Stimulated activated CD8-positive, alpha-beta memory T cell treated with anti-CD3 and anti-CD28 coated beads, Interleukin-7, amount 100 ng/mL, for 24 hours (primary cell): ENCODE measurements around the gene AGBL4.

Experiments used
- DNase-seq: peaks from one replicate; pipeline ENCODE4 v3.0.0-alpha.2; 2020; ENCODE audit warnings: low read depth

AGBL4 gene

GRCh38 chr1:49694251-49694827, 329.4 kb downstream of the AGBL4 start:
- DNase-seq, result no peak

DNA sequence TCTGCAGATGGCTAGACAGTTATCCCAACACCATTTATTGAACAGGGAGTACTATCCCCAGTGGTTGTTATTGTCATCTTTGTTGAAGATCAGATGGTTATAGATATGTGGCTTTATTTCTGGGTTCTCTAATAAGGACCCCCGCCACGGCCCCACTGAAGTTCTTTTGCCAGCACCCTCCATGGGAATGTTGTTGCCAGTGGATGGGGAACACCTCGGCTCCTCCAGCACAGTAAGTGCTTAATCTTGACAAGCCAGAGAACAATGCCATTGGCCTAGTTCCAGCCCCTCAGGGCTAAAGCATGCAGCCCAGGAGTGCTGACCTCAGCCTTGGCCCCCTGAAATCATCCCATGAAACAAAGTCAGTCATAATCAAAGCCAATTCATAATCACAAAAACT, 337.6 kb downstream of the AGBL4 start:
- no peak for DNase-seq

DNA sequence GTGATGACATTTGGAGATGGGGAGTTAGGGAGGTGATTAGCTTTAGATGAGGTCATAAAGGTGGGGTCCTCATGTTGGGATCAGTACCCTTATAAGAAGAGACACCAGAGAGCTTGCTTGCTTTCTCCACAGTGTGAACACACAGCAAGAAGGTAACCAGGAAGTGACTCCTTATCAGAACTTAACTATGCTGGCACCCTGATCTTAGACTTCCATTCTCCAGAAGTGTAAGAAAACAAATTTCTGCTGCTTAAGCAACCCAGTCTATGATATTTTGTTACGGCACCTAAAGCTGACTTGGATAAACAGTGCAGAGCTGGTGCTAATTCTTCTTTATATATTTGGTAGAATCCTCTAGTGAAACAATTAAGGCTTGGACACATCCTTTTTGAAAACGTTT, 346.0 kb downstream of the AGBL4 start:
- no peak for DNase-seq

DNA sequence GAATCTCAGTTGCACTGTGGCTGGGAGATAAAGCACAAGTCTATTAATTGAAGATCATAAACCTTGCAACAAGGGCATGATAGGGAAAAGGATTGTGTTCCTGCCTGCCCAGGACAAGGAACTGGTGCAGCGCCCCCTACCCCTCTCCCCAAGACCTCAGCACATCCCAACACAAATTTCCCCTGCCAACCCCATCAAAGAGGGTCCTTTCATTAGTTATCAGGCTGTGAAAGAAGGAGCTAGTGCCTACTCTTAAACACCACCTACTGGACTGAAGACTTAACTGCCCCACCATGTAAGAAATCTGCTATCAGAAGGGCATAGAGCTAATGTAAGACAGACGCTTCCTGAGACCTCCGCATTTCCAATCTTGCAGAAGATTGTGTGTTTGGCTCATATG, 372.6 kb downstream of the AGBL4 start:
- DNase-seq, result no peak

- no peak for DNase-seq
Measured at GRCh38 chr1:49630156-49630555, 393.6 kb downstream of the AGBL4 start.

GRCh38 chr1:49627781-49628180, 396.0 kb downstream of the AGBL4 start:
- DNase-seq, result no peak

DNA sequence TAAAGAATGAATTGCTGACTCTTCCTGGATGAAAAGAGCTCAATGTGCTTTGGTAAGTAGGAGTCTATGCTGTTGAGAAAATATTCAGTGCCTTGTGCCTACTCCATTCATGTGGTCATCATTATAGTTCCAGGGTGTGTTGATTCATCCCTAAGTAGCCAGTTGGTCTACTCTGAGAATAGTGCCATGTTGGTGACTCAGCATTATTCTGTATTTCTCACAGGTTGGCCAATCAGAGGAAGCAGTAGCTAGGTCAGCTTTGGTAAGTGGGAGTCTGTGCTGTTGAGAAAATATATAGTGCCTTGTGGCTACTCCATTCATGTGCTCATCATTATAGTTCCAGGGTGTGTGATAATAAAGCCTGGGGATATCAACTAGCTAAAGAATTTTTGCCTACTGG, 397.3 kb downstream of the AGBL4 start:
- DNase-seq, result no peak

- DNase-seq, result no peak
Measured at GRCh38 chr1:49622877-49623276, 400.9 kb downstream of the AGBL4 start.

DNA sequence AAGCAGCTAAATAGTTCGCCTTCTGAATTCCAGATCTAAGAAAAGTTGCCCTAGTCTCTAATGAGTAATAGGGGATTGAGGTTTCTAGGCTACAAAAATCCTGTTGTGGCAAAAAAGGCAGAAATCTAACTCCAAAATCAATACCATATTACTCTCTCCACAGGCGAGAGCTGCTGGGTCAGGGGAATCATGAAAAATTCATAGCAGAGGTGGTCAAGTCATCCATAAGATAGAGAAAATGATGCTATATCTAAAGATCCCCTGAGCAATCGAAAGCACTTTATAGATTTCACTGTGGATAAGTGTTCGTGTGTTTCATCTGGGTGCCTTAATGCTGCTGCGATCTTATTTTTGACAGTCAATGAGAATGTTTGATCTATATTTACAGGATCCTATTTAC, 417.7 kb downstream of the AGBL4 start:
- DNase-seq, result no peak

GRCh38 chr1:49597436-49597835, 426.3 kb downstream of the AGBL4 start:
- no peak for DNase-seq

DNA sequence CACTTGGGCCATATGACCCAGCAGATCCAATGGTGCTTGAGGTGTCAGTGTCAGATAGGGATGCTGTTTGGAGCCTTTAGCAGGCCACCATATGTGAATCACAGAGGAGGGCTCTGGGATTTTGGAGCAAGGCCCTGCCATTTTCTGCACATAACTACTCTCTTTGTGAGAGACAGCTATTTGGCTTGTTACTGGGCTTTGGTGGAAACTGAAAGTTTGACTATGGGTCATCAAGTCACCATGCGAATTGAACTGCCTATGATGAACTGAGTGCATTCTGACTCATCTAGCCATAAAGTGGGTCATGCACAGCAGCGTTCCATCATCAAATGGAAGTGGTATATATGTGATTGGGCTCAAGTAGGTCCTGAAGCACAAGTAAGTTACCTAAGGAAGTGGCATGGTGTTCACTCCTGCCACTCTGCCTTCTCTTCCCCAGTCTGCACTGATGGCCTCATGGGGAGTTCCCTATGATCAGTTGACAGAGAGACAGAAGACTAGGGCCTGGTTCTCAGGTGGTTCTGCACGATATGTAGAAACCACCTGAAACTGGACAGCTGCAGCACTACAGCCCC, 447.3 kb downstream of the AGBL4 start:
- no peak for DNase-seq

DNA sequence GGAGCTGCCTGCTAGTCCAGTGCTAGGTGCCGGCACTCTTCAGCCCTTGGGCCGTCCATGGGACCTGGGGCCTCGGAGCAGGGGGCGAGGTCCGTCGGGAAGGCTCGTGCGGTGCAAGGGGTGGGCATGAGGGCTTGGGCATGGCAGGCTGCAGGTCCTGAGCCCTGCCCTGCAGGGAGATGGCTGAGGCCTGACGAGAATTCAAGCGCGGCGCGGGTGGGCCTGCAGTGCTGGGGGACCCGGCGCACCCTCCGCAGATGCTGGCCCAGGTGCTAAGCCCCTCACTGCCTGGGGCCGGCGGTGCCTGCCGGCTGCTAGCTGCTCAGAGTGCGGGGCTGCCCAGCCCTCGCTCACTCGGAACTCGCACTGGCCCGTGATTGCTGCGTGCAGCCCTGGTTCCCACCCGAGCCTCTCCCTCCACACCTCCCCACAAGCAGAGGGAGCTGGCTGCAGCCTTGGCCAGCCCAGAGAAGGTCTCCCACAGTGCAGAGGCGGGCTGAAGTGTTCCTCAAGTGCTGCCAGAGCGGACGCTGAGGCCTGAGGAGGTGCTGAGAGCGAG, 467.0 kb downstream of the AGBL4 start:
- no peak for DNase-seq

DNA sequence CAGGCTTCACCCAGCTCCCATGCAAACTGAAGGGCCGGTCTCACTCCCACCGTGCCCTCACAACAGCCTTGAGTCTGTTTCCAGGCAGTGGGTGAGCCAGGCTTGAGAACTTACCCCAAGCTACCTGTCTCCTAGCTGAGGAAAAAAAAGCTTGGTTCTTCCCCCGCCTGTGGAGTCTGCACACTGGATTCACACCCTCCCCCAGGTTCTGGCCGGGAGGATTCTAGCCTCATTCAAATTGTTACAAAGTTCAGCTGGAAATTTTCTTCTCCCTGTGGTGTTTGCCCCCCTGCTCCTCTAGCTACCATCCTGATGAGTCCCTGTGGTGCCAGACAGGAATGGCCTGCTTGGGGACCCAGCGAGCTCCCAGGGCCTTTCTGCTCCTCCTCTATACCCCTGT, 471.7 kb downstream of the AGBL4 start:
- DNase-seq, result no peak

GRCh38 chr1:49544615-49545014, 479.1 kb downstream of the AGBL4 start:
- no peak for DNase-seq

GRCh38 chr1:49541096-49541752, 482.5 kb downstream of the AGBL4 start:
- DNase-seq, result no peak

GRCh38 chr1:49527606-49528305, 496.0 kb downstream of the AGBL4 start:
- DNase-seq, result no peak

DNA sequence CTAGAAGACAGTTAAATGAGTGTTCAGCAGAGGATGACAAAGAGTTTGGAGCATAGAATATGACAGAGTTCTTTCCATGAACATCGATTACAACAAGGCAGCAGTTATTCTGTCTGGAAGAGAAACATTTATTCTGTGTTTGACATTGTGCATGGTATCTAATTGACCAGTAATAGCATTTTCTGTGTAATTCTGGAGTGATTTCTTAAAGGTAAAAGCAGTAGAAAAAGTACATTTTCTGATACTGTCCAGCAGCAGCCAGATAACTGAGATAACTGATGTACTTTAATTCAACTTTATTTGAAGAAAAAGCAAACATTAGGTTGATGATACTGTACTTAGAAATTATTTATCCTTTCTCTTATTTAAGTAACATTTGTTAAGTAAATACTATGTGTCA, 497.1 kb downstream of the AGBL4 start:
- no peak for DNase-seq

DNA sequence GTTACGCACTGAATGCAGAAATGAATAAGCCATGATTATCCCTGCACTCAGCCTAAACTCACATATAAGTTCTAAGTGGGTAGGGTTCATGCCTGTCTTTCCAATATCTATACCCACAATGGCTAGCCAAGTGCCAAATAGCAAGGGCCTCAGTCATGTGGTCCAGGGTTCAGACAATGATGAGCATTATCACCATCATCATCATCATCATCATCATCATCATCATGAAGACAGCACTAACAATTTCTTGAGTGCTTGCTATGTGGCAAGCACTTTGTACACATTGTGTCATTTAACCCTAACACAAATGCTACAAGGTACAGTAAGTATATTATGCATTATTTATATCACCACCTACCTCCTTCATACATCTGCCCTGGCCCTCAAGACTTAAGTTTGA, 500.0 kb downstream of the AGBL4 start:
- DNase-seq, result no peak

GRCh38 chr1:49466961-49467360, 556.8 kb downstream of the AGBL4 start:
- DNase-seq, result no peak

- no peak for DNase-seq
Measured at GRCh38 chr1:49465486-49466185, 558.1 kb downstream of the AGBL4 start.

DNA sequence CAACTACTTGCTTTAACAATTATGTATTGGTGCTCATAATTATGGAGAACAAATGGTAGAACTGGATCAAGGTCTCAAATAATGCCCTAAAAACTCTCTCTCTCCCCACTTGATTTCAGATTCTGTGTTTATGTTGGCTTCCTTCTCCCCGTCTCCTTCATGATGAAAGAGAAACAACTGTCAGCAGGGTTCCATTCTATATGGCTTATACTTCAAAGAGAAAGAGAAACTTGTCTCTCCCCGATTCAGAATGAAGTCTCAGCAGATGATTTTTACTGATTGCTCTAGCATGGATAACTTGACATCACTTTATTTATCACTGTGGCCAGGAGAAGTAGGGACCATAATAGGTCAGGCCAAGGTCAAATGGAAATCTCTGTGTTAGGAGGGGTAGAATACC, 575.6 kb downstream of the AGBL4 start:
- no peak for DNase-seq

GRCh38 chr1:49436865-49437264, 586.9 kb downstream of the AGBL4 start:
- DNase-seq, result no peak
